Measurements from ENCODE around the gene TMEM33.

TMEM33 gene

GRCh38 chr4:41998019-41998418 lies 62.8 kb downstream of the TMEM33 start:
- DNase-seq (ENCODE audit: low read depth in 2 of 2): no peak

GRCh38 chr4:41999321-41999720 lies 64.1 kb downstream of the TMEM33 start:
- DNase-seq (ENCODE audit: low read depth in 2 of 2): no peak

- DNase-seq (ENCODE audit: low read depth in 2 of 2): no peak
Observed at GRCh38 chr4:42008011-42008786, 73.0 kb downstream of the TMEM33 start.
